Ovary (tissue), 3 donors: ENCODE results near the gene DIO3.

Experiments
- EP300 ChIP-seq: sonication (generic); formaldehyde crosslinking; IDR thresholded peaks from one replicate; pipeline ENCODE4 v1.6.1; 2017; ENCODE audit warnings: antibody characterized with exemption
- POLR2A ChIP-seq: fragments of 450-650 bp; IDR thresholded peaks from one replicate; pipeline ENCODE4 v1.6.1; 2017; ENCODE audit warnings: antibody characterized with exemption, mild to moderate bottlenecking, moderate library complexity
- TF ChIP-seq, protein P1 (sequence below), 3 donors: fragments of 450-650 bp in 2 of 3; fragments of 200-600 bp in 1 of 3; IDR thresholded peaks; one replicate each; pipeline versions ENCODE4 v1.5.1 to v1.8.0; 2016 to 2022; ENCODE audit warnings: antibody characterized with exemption in 3 of 3, mild to moderate bottlenecking in 1 of 3
- donor health status: DM: no; HTN: no; CAD: no.

DNA sequence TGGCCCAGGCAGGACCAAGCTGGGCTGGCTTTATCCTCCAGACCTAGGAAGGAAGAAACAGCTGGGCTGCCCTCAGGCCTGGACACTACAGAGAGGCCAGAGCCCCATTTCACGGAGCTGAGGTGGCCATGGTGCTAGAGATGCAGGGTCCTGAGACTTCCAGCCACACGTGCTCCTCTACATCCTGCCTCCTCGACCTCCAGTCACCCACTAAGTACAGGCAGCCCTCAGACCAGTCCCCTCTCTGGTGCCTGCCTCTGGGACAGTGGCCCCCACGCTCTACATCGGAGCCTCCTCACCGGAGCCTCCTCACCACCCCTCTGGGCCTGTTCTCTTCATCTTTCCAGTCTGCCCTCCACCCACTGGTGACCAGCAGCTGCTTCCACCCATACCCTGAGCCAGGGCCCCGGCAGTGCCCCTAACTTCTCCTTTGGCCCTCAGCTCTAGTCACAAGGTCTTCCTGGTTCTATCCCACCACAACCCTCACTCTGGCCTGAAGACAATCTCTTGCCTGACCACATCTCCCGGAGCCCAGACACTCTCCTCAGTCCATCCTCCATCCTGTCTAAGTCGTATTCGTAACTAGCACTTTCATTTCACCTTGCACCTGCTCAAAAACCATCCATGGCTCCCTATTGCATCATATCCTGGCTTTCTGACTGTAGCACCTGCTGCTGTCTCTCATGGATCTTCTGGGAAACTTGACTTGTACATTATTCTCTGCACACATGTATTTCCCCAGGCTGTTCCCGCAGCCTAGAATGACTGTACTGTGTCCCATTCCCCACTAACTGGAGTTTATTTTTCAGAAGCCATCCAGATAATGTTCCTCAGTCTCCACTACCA, 43.9 kb downstream of the DIO3 start:
- TF ChIP-seq EP300 = no peak
- TF ChIP-seq, protein P1, sequence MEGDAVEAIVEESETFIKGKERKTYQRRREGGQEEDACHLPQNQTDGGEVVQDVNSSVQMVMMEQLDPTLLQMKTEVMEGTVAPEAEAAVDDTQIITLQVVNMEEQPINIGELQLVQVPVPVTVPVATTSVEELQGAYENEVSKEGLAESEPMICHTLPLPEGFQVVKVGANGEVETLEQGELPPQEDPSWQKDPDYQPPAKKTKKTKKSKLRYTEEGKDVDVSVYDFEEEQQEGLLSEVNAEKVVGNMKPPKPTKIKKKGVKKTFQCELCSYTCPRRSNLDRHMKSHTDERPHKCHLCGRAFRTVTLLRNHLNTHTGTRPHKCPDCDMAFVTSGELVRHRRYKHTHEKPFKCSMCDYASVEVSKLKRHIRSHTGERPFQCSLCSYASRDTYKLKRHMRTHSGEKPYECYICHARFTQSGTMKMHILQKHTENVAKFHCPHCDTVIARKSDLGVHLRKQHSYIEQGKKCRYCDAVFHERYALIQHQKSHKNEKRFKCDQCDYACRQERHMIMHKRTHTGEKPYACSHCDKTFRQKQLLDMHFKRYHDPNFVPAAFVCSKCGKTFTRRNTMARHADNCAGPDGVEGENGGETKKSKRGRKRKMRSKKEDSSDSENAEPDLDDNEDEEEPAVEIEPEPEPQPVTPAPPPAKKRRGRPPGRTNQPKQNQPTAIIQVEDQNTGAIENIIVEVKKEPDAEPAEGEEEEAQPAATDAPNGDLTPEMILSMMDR (IDR thresholded peaks at IDR 0.05) = no peak
- no peak for TF ChIP-seq POLR2A
